ENCODE data around the gene ATG3. TPM values are rescaled to one million over a fixed set of nuclear protein-coding genes. Genes with fewer than 3 reads are reported as not detected.

ATG3 gene
- total and polyA plus RNA-seq, 2 of the 8 experiments (the other 6 are each of a cell fraction or from before 2014, with no cell fraction given) = 27.3 to 55.3 TPM

GRCh38 chr3:112597945-112598344 lies 36.2 kb upstream of the ATG3 start (continued):
- TF ChIP-seq EP300 (IDR thresholded peaks at IDR 0.05; ENCODE audit: borderline replicate concordance in 1 of 2, low read depth in 2 of 2, low read length in 2 of 2) (no peak), TCF12 (IDR thresholded peaks at IDR 0.05; ENCODE audit: low read depth, low read length) (no peak), FOSL1 (IDR thresholded peaks at IDR 0.05; ENCODE audit: insufficient read depth, low read depth, low read length) (no peak)
